Stomach (tissue), 9 donors: Measurements from ENCODE around the gene ITCH. TPM values are rescaled to one million over a fixed set of nuclear protein-coding genes. Genes with fewer than 3 reads are reported as not detected.
"Not testable (repeated sequence)": the region's sequence is repeated elsewhere in the genome, so short reads cannot be mapped to it uniquely, and the experiment has no call there.

Source experiments
- DNase-seq, 2 donors: peaks; one replicate each; pipeline versions ENCODE4 v3.0.0 to v3.0.0-alpha.2; 2013 to 2019
- H3K27ac ChIP-seq, 5 donors: fragments of 200-600 bp in 4 of 5; sonication (generic) in 4 of 5; one replicate each; pipeline ENCODE4 v1.5.1; 2013 to 2019; ENCODE audit warnings: mild to moderate bottlenecking in 1 of 5, moderate library complexity in 1 of 5
- H3K27me3 ChIP-seq, 3 donors: fragments of 200-600 bp; sonication (generic); one replicate each; pipeline ENCODE4 v1.5.1; 2017 to 2019; ENCODE audit warnings: mixed run types in 1 of 3
- H3K36me3 ChIP-seq, 4 donors: fragments of 200-600 bp; sonication (generic); 1 replicate in 3 of 4; 2 replicates in 1 of 4; pipeline ENCODE4 v1.5.1; 2016 to 2019
- H3K4me1 ChIP-seq, 4 donors: fragments of 200-600 bp; sonication (generic); one replicate each; pipeline ENCODE4 v1.5.1; 2016 to 2019
- H3K4me3 ChIP-seq, 4 donors: fragments of 200-600 bp; sonication (generic) in 3 of 4; one replicate each; pipeline ENCODE4 v1.5.1; 2016 to 2019; ENCODE audit warnings: mild to moderate bottlenecking in 1 of 4
- H3K9me3 ChIP-seq, 4 donors: fragments of 200-600 bp; sonication (generic); one replicate each; pipeline ENCODE4 v1.5.1; 2016 to 2019
- CTCF ChIP-seq, 7 experiments: fragments of 450-650 bp in 4 of 7; fragments of 200-600 bp in 3 of 7; sonication (generic) in 3 of 7; IDR thresholded peaks; one replicate each; pipeline ENCODE4 v1.5.1; 2016 to 2019; ENCODE audit warnings: antibody characterized with exemption in 7 of 7, control low read depth in 2 of 7, mild to moderate bottlenecking in 1 of 7
- EP300 ChIP-seq: sonication (generic); formaldehyde crosslinking; IDR thresholded peaks from one replicate; pipeline ENCODE4 v1.6.1; 2017; ENCODE audit warnings: antibody characterized with exemption
- POLR2A ChIP-seq, 4 donors: fragments of 450-650 bp; IDR thresholded peaks; one replicate each; pipeline ENCODE4 v1.6.1; 2016; ENCODE audit warnings: antibody characterized with exemption in 4 of 4, control low read depth in 2 of 4, mild to moderate bottlenecking in 1 of 4, moderate library complexity in 1 of 4
- POLR2AphosphoS5 ChIP-seq, 3 donors: sonication (generic); formaldehyde crosslinking; IDR thresholded peaks; one replicate each; pipeline ENCODE4 v1.6.1; 2016; ENCODE audit warnings: antibody characterized with exemption in 3 of 3
- WGBS, 5 donors: extraction: QIAGEN DNeasy Blood & Tissue Kit in 3 of 5; methylation state at CpG; one replicate each; pipeline versions ENCODE4 v1.1.5 to v1.1.7; 2013 to 2018; 5-methylcytosine and 5-hydroxymethylcytosine counted together
- intact Hi-C: fragments of 100-400 bp; cut with DNase I; formaldehyde crosslinking; loops from one replicate; pipeline ENCODE4 v1.15.1; 2023; ENCODE audit warnings: low total_unique reads
- polyA plus RNA-seq, 3 donors: library from polyadenylated mRNA; stranded (reverse); fragments of 200-250 nt; gene quantifications; one replicate each; pipeline ENCODE4 v1.2.3, GENCODE V29; 2013
- total RNA-seq, 5 donors: library from RNA; depleted of rRNA; stranded (reverse); fragments of >200 nt; gene quantifications; one replicate each; pipeline versions ENCODE4 v1.1.0 to v1.2.3, GENCODE V29; 2014 to 2016
- donor health status: healthy with polysubstance abuse.
- donor health status: Bipolar disorder and iron deficiency.
- donor health status: healthy.

The ITCH gene
- total and polyA plus RNA-seq, 8 donors: 7.2 to 138 (median 35.6) TPM

GRCh38 chr20:34363465-34364222, 571 bp downstream of the ITCH start:
- WGBS, 5 donors: 0 to 2% (median 1%) methylated on average over 29 to 70 of the region's 70 CpGs
- H3K27ac ChIP-seq: peak overlapping the region; percentile 89 to 98 (median 93)
- peaks cover 0 to 2% (median under 1%) of the 10 kb centered on the region in 4 donors for H3K36me3 ChIP-seq
- peak in 1 of 2 donors; percentile 78 for DNase-seq
- no peaks in the 10 kb centered on the region for H3K9me3 ChIP-seq
- H3K4me1 ChIP-seq: peaks cover 17 to 58% (median 49%) of the 10 kb centered on the region in 4 donors
- TF ChIP-seq CTCF (IDR thresholded peaks at IDR 0.05) (no peak), POLR2AphosphoS5 (IDR thresholded peaks at IDR 0.05) (no peak), EP300 (no peak), POLR2A (IDR thresholded peaks at IDR 0.05) (no peak)
- H3K4me3 ChIP-seq: peak overlapping the region; percentile 76 to 93 (median 89)
- H3K27me3 ChIP-seq: no peaks in the 10 kb centered on the region
- intact Hi-C loops: no loop called here

GRCh38 chr20:34364223-34364506, 1.1 kb downstream of the ITCH start:
- Histone ChIP-seq H3K27ac (peak overlapping the region in 4 of 5 donors; percentile 92 to 98 (median 95)), H3K4me3 (peak overlapping the region; percentile 76 to 93 (median 89))
- WGBS, 5 donors: 15 to 36% (median 23%) methylated on average over 4 of the region's 4 CpGs

GRCh38 chr20:34365765-34366213, 2.7 kb downstream of the ITCH start:
- WGBS, 5 donors: 59 to 75% (median 69%) methylated on average over 3 of the region's 3 CpGs
- Histone ChIP-seq H3K4me3 (no peak overlapping the region), H3K9me3 (no peaks in the 10 kb centered on the region), H3K27ac (peak overlapping the region in 2 of 5 donors; percentile 20 to 56), H3K27me3 (no peaks in the 10 kb centered on the region), H3K4me1 (peaks cover 17 to 65% (median 53%) of the 10 kb centered on the region in 4 donors), H3K36me3 (peaks cover 12 to 23% (median 20%) of the 10 kb centered on the region in 4 donors)
- peak in 1 of 2 donors; percentile 35 for DNase-seq
- intact Hi-C loops: no loop called here
- no peak for TF ChIP-seq POLR2A (IDR thresholded peaks at IDR 0.05)
- TF ChIP-seq POLR2AphosphoS5 (IDR thresholded peaks at IDR 0.05): no peak
- TF ChIP-seq EP300: no peak
- TF ChIP-seq CTCF (IDR thresholded peaks at IDR 0.05): no peak

More at GRCh38 chr20:34364223-34364506, 1.1 kb downstream of the ITCH start:
- TF ChIP-seq POLR2A (IDR thresholded peaks at IDR 0.05) (no peak), CTCF (IDR thresholded peaks at IDR 0.05) (no peak), POLR2AphosphoS5 (IDR thresholded peaks at IDR 0.05) (no peak), EP300 (no peak)
- no peaks in the 10 kb centered on the region for H3K9me3 ChIP-seq
- no peaks in the 10 kb centered on the region for H3K27me3 ChIP-seq
- intact Hi-C loops: no loop called here
- peaks cover 0 to 7% (median 4%) of the 10 kb centered on the region in 4 donors for H3K36me3 ChIP-seq
- peaks cover 17 to 63% (median 51%) of the 10 kb centered on the region in 4 donors for H3K4me1 ChIP-seq
- no peak for DNase-seq

- 84 to 96% (median 89%) methylated on average over 5 of the region's 5 CpGs for WGBS, 5 donors
- H3K27me3 ChIP-seq: no peaks in the 10 kb centered on the region
- peaks cover 17 to 36% (median 33%) of the 10 kb centered on the region in 4 donors for H3K36me3 ChIP-seq
- no peaks in the 10 kb centered on the region for H3K9me3 ChIP-seq
- intact Hi-C loops: no loop called here
- DNase-seq: no peak
- no peak overlapping the region for H3K27ac ChIP-seq
- peaks cover 17 to 64% (median 52%) of the 10 kb centered on the region in 4 donors for H3K4me1 ChIP-seq
- TF ChIP-seq EP300 (no peak), POLR2A (IDR thresholded peaks at IDR 0.05) (no peak), POLR2AphosphoS5 (IDR thresholded peaks at IDR 0.05) (no peak), CTCF (IDR thresholded peaks at IDR 0.05) (no peak)
- H3K4me3 ChIP-seq: no peak overlapping the region
These were observed 4.1 kb downstream of the ITCH start for GRCh38 chr20:34367155-34367554.

GRCh38 chr20:34367911-34368310, 4.8 kb downstream of the ITCH start:
- intact Hi-C loops, DNase-seq, H3K4me3 ChIP-seq, H3K9me3 ChIP-seq, H3K27me3 ChIP-seq: not testable (repeated sequence)
- peak overlapping the region in 1 of 5 donors; percentile 7 for H3K27ac ChIP-seq
- peaks cover 17 to 41% (median 38%) of the 10 kb centered on the region in 4 donors for H3K36me3 ChIP-seq
- WGBS, 5 donors: 77 to 84% (median 79%) methylated on average over 9 of the region's 9 CpGs
- peaks cover 17 to 61% (median 45%) of the 10 kb centered on the region in 4 donors for H3K4me1 ChIP-seq
